Purkinje cell (primary cell): ENCODE results near the gene LTA4H. TPM values are rescaled to one million over a fixed set of nuclear protein-coding genes. Genes with fewer than 3 reads are reported as not detected.

ENCODE experiments used
- polyA plus RNA-seq: library from polyadenylated mRNA; unstranded; fragments of >200 nt; fragmentation: Nextera tagmentation; gene quantifications from 2 replicates; pipeline ENCODE4 v1.2.1, GENCODE V29; 2014

The LTA4H gene
- polyA plus RNA-seq = 45.1 and 54.5 TPM in 2 replicates

DNA sequence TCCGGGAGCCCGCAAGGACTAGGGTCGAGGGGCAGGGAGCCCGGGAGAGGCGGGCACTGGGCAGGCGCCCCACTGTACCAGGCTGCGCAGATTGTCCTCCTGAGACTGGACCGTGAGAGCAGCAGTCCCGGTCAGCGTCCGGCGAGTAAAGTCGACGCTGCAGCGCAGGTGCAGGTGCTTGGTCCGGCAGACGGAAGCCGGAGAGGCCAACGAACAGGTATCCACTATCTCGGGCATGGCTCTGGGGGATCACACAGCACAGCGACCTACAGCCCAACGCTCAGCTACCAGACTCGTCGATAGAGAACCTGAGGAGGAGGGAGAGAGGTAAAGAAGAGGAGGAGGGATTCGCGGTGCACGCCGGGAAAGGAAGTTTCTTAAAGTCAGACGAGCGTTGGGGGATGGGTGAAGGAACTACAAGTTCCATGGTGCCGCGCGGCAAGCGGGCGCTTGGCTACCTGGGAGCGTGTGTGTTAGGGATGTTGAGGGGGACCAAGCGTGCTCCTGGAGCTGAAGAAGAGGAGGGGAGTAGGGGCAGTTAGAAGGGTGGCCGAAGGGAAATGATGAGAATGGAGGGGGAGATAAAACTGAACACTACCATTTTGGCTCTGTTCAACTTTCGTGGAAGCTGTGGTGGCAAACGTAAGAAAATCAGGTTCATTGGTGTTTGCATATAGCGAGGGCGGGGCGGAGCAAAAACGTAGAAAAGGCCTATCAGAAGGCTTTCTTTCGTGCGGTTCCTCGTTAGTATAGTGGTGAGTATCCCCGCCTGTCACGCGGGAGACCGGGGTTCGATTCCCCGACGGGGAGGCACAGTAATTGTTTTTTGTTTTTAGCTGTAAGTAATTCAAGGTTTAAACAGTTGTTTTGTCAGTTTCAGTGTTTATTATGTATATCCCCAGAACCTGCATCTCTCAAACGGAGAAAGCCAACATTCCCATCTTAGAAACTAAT, at the start of gene LTA4H:
Gene LTA4H (minus strand): TSS at position 305 of the 954 bp plus-strand sequence. CDS start 68 bp downstream, at position 237.

DNA sequence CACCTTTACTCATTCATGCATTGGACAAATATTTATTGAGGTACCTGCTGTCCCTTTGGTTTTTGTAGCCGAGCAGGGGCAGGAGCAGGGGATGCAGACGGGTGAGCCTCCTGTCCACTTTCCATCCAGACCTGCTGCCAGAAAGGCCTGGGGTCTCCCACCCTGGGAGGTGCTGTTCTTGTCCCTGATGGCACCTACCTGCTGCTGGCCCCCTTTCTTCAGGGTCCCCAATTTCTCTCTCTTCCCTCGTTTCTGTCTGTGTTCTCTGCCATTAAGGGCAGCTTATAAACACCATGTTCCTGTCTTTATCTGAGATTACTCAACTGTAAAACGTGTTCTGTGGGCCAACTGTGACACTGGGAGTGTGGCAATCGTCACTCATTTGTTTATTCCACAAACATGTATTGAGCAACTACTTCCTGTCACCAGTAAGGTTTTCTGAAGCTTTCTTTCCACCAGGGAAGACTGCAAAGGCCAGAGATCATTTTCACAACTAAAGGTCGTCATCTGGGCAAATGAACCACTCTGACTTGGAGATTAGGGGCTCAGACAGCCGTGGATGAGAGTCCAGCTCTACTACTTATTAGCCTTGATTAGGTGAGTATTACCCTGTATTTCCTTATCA, 39.2 kb downstream of the LTA4H start, which contains the start of gene HAL:
Gene HAL (minus strand): TSS at position 311 of the 625 bp plus-strand sequence. CDS start 434 bp downstream, outside the sequence.

Other genes starting within 250 kb of the LTA4H start
- 1.4 and 5.2 TPM in 2 replicates for gene NTN4, start 244.8 kb downstream of the LTA4H start, polyA plus RNA-seq
- 57.3 and 69.6 TPM in 2 replicates for gene SNRPF, start 176.6 kb downstream of the LTA4H start, polyA plus RNA-seq
- gene CCDC38, start 93.0 kb downstream of the LTA4H start, polyA plus RNA-seq = not detected in 2 replicates
- 3.9 and 4.2 TPM in 2 replicates for gene AMDHD1, start 92.3 kb downstream of the LTA4H start, polyA plus RNA-seq
- not detected in 2 replicates for gene HAL, start 39.2 kb downstream of the LTA4H start, polyA plus RNA-seq
- gene ELK3, start 158.8 kb upstream of the LTA4H start, polyA plus RNA-seq = 0.95 and 1.1 TPM in 2 replicates